ENCODE data around the gene FAM20C.

Gene FAM20C

DNA sequence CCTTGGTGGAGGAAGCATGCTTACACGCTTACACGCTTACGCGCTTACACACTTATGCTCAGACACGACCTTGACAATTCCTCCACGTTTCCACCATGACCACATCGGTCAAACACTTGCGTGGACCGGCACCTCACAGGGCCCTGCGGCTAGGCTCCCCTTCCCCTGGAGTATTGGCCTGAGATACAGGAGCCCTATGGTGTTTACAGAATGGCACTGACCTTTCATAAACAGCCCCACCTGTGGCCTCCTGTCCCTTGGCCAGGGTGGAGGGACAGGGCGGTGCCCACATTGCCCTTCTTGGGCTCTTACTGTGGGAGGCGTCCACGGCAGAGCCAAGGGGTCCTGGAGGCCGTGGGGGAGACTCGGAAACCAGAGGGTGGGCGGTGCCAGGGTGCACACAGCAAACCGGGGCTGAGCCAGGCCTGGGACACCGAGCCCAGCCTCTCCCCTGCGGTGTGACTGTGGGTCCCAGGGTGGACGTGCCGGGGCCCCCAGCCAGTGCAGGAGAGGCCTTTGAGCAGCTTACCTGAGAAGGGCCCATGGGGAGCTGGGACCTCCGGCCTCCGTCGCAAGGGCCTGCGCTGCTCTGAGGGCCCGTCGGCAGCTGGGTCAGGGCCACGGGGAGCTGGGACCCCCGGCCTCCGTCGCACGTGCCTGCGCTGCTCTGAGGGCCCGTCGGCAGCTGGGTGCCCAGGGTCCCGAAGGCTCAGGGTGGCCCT, 53.4 kb downstream of the FAM20C start:
- DNase-seq (ENCODE audit: low spot score), result no peak

DNA sequence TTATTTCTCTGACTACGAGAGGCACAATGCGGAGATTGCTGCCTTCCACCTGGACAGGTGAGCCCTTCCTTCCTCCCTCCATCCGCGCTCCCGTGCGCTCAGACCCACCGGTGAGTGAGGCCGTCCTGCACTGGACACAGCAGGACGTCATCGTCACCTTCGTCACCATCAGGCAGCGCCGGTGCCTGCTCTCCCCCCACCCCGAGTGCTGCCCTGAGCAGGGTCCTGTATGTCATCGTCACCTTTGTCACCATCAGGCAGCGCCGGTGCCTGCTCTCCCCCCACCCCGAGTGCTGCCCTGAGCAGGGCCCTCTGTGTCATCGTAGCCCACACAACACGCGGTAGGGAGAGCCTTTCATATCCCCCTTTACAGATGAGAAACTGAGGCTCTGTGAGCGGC, 54.1 kb downstream of the FAM20C start:
- DNase-seq (ENCODE audit: low spot score), result no peak

- DNase-seq (ENCODE audit: low spot score), result no peak
These were observed 54.8 kb downstream of the FAM20C start for GRCh38 chr7:247181-247580.

GRCh38 chr7:247636-248035, 55.3 kb downstream of the FAM20C start:
- no peak for DNase-seq (ENCODE audit: low spot score)

GRCh38 chr7:248732-249435, 56.5 kb downstream of the FAM20C start:
- DNase-seq (ENCODE audit: low spot score), result no peak

- no peak for DNase-seq (ENCODE audit: low spot score)
These were observed 57.6 kb downstream of the FAM20C start for GRCh38 chr7:249989-250388.

DNA sequence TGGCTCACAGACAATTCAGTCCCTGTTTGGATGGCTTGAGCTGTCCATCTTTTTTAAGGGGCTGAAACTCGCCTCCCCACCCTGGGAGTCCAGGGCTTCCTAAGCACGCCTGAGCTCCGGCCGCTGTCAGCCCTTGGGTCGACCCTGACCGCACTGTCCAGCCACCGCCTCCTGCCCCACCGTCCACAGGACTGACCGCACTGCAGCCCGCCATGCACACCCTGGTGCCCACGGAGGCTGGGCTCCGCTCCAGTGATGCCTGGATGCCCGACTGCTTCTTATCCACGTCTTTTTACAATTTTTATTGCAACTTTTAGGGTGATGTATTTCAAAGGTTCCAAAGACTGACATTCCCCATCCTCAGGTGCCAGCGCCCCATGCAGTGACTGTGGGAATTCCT, 58.2 kb downstream of the FAM20C start:
- no peak for DNase-seq (ENCODE audit: low spot score)

GRCh38 chr7:251005-251404, 58.6 kb downstream of the FAM20C start:
- DNase-seq (ENCODE audit: low spot score), result no peak

DNA sequence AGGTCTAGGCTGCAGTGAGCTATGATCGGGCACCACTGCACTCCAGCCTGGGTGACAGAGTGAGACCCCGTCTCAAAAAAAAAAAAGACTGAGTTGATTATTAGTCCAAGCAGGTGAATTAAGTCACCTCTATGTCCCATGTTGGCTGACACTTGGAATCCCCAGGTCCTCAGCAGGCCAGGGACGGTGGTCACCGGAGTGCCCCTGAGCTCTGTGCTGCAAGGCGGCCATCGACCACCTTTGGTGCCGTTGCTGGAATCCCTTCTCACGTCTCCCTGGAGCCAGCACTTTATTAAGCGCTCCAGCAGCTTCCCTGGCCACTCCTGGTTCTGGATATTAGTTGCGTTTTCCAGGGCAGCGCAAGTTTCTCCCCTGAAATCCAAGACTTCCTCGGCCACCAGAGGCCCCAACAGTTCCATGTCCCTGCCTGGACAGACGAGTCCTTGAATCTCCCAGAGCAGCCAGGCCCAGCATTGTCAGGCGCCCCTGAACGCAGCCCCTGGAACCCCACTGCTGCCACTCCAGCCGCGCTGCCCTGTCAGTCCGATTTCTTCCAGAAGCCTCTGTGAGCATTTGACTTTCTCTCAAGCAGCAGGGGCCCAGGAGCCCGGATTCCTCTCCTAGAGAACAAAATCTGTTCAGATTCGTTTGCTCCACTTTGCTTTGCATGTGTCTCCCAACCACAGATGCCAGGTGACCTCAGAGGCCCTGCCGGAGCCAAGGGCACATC, 59.2 kb downstream of the FAM20C start:
- no peak for DNase-seq (ENCODE audit: low spot score)

GRCh38 chr7:252216-252965, 60.0 kb downstream of the FAM20C start:
- no peak for DNase-seq (ENCODE audit: low spot score)

DNA sequence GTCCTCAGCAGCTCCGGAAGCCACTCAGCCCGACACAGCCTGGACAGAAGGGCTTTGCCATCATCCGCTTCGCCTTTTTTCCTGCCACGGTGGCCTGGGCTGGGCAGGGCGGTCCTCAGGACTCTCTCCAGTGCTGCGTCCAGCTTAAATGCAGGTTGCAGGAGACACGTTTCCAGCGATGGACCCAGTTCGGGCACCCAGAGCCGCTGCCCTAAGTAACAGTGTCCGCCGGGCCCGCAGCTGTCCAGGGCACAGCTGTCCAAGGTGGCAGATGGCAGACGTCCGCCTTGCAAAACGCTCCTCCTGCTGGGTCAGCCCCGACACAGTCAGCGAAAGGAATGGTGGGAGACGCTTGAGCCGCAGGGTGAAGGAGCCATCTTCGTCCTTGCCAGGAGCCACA, 60.6 kb downstream of the FAM20C start:
- DNase-seq (ENCODE audit: low spot score), result no peak

- no peak for DNase-seq (ENCODE audit: low spot score)
These were observed 61.4 kb downstream of the FAM20C start for GRCh38 chr7:253581-254336.

DNA sequence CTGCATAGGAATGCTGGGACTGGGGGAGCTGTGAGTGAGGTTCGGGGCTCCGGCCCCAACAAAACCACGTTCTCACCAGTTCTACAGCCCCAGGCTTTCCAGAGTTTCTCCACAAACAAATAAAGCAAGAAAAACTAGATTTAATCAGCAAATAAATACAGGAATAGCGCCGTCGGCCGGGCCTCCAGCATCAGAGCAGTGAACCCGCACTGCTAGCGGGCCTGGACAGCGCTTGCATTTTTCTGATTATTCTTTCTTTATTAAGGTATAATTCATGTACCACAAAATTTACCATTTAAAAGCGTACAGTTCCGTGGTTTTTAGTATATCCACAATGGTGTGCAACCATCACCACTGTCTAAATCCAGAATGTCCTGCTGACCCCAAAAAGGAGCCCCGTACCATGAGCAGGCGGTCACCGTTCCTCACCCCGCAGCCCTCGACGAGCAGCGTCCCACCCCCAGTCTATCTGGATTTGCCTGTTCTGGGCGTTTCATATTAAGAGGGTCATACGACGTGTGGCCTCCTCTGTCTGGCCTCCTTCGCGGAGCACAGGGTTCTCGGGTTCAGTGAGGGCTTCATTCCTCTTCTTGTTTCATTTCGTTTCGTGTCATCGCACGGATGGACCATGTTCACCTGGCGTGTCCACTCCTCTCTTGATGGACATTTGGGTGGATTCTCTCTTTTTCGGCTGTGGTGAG, 62.1 kb downstream of the FAM20C start:
- DNase-seq (ENCODE audit: low spot score), result no peak

- DNase-seq (ENCODE audit: low spot score), result no peak
These were observed 62.7 kb downstream of the FAM20C start for GRCh38 chr7:255038-255435.

GRCh38 chr7:255721-256361, 63.5 kb downstream of the FAM20C start:
- DNase-seq (ENCODE audit: low spot score), result no peak

- DNase-seq (ENCODE audit: low spot score), result no peak
These were observed 64.1 kb downstream of the FAM20C start for GRCh38 chr7:256461-256940.

DNA sequence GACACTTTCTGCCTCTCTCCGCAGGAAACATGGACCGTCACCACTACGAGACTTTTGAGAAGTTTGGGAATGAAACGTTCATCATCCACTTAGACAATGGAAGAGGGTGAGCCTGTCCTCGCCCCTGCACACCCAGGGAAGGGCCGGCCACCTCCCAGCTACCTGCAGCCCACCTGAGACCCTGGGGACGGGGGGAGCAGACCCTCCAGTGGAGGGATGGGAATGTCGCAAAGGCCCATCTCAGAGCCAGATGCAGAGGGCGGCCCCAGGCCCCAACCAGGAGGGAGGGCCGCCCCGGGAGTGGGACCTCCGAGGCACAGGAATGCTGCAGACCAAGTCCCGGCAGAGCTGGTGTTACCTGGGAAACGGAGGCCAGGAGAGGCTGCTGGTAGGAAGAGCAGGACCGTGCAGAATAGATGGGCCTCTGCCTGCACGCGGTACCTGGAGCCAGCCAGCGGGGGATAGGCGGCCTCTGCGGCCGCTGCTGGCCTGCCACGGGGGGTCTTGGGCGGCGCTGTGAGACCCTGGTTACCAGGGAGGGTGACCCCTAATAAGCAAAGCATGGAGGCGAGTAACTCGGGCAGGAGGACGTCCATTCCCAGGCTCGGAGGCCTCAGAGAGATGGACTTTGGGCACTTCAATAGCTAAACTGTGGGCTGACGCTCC, 64.7 kb downstream of the FAM20C start:
- DNase-seq (ENCODE audit: low spot score), result no peak

GRCh38 chr7:257647-257992, 65.2 kb downstream of the FAM20C start:
- no peak for DNase-seq (ENCODE audit: low spot score)

DNA sequence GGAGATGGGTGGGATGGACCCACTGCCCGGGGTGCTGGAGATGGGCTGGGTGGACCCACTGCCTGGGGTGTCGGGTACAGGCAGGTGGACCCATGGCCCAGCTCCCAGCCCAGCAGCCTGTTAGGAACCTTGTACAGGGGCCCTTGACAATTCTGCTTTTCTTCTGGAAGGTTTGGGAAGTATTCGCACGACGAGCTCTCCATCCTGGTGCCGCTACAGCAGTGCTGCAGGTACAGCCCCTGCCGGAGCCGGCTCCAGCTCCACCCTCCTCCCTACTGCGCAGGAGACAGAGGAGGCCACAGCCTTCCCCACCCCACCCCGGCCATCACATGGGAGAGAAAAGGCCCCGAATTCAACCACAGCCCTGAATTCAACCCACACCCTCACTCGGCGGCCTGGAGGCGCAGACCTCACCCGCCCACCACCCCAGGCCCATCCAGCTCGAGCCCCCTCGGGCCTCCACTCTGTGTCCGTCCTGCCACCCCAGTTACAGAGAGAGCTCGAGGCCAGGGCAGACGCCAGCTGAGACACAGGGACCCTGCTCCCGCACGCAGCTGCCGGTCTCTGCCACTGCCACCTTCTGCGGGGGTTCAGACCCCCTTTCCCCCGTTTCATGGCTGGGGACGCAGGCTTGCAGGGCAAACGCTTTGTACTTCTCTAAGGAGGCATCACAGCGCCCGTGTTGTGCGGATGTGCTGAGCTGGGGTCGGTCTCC, 66.3 kb downstream of the FAM20C start:
- DNase-seq (ENCODE audit: low spot score), result no peak

All from HuH-7.5 (cell line).